Fibroblast of villous mesenchyme (primary cell): ENCODE measurements around the gene NKTR. TPM values are rescaled to one million over a fixed set of nuclear protein-coding genes. Genes with fewer than 3 reads are reported as not detected.

Experiments
- DNase-seq: peaks from one replicate; pipeline ENCODE4 v3.0.0-alpha.2; 2010; ENCODE audit warnings: low read depth
- H3K4me3 ChIP-seq: 2 replicates; pipeline ENCODE4 v1.5.1; 2011; ENCODE audit warnings: low read depth, mild to moderate bottlenecking, low read length
- total RNA-seq: library from RNA; depleted of rRNA; stranded (reverse); fragments of >200 nt; gene quantifications from 2 replicates; pipeline ENCODE4 v1.2.3, GENCODE V29; 2012
- TF ChIP-seq, protein P1 (sequence below): IDR thresholded peaks from 2 replicates; pipeline ENCODE4 v1.5.1; 2012; ENCODE audit warnings: low read depth, mild to moderate bottlenecking, low read length; ENCODE audit not compliant: insufficient read depth

The NKTR gene
- total RNA-seq, 1 donor, result 82.9 TPM

DNA sequence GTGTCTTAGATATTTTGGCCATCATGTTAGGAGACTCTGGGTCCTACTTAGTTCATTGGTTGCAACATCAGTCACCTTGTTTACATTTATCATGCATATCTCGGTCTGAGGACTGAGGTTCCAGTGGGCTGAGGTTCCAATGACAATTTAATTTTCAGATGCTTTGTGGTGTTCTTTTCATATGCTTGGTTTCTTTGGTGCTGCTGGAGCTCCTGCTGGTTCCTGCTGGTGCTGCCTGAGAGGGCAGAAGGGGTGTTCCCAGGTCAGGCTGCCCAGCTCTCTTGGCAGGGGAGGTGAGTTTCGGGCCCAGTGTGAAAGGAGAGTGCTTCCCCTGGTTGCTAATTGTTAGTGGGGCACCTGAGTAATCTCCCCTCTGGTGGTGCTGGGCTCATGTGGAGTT lies 78.0 kb downstream of the NKTR start:
- no peak for DNase-seq
- TF ChIP-seq, protein P1, sequence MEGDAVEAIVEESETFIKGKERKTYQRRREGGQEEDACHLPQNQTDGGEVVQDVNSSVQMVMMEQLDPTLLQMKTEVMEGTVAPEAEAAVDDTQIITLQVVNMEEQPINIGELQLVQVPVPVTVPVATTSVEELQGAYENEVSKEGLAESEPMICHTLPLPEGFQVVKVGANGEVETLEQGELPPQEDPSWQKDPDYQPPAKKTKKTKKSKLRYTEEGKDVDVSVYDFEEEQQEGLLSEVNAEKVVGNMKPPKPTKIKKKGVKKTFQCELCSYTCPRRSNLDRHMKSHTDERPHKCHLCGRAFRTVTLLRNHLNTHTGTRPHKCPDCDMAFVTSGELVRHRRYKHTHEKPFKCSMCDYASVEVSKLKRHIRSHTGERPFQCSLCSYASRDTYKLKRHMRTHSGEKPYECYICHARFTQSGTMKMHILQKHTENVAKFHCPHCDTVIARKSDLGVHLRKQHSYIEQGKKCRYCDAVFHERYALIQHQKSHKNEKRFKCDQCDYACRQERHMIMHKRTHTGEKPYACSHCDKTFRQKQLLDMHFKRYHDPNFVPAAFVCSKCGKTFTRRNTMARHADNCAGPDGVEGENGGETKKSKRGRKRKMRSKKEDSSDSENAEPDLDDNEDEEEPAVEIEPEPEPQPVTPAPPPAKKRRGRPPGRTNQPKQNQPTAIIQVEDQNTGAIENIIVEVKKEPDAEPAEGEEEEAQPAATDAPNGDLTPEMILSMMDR, result no peak

DNA sequence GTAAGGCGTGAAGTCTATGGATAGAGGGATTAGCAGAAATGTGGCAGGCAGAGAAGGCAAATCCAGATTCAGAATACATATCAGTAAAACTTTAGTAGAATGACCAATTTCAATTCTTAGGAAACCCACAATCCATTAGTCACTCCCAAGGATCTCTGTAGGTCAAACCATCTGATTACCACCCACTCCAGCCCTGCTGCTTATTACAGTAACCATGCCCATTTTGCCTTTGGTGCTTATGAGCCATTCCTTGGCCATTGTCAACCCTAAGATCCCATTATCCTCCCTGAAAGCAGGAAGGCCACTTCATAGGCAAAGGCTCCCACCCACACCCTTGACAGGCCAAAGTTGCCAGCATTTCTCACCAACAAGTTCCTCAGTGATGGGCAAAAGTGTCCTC lies 79.8 kb downstream of the NKTR start:
- TF ChIP-seq, protein P1, result no peak
- DNase-seq, result no peak
- H3K4me3 ChIP-seq, result no peak overlapping the region

More for the DNA sequence above, 78.0 kb downstream of the NKTR start:
- no peak overlapping the region for H3K4me3 ChIP-seq

DNA sequence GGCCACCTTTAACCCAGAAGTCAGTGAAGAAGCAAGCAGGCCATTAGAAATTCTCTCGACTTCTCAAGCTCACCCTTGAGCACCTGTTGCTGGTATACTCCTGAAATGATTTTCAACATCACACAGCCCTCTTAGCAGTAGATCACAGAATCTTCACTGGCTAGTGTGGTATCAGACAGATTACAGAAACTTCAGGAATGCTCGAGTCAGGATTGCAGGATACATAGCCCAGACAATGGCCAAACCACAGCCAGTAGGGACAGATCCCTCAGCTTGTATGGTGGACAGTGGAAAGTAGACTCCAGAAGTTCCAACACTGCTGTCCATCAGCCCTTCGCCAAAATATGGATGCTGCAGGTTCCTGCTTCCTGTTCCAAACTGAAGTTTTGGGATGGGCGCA lies 80.3 kb downstream of the NKTR start:
- DNase-seq, result no peak
- TF ChIP-seq, protein P1, result no peak
- no peak overlapping the region for H3K4me3 ChIP-seq

DNA sequence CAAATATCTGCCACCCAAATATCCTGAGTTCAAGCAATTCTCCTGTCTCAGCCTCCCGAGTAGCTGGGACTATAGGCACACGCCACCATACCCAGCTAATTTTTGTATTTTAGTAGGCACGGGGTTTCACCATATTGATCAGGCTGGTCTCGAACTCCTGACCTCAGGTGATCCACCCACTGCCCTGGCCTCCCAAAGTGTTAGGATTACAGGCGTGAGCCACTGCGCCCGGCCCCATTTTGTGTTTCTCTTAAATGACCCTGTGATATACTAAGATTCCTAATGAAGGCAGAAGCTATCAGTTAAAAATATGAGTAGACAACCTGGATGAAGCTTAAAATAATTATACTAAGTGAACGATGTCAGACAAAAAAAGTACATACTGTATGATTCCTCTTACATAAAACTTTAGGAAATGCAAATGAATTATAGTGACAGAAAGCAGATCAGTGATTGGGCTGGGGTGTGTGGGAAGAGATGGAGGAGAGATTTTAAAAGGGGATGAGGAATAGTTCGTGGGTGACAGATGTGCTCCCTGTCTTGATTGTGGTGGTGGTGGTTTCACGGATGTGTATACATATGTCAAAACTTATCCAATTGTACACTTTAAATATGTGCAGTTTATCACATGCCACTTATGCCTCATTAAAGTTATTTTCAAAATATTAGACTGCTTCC lies 81.0 kb downstream of the NKTR start:
- TF ChIP-seq, protein P1, result no peak
- H3K4me3 ChIP-seq, result no peak overlapping the region
- no peak for DNase-seq

DNA sequence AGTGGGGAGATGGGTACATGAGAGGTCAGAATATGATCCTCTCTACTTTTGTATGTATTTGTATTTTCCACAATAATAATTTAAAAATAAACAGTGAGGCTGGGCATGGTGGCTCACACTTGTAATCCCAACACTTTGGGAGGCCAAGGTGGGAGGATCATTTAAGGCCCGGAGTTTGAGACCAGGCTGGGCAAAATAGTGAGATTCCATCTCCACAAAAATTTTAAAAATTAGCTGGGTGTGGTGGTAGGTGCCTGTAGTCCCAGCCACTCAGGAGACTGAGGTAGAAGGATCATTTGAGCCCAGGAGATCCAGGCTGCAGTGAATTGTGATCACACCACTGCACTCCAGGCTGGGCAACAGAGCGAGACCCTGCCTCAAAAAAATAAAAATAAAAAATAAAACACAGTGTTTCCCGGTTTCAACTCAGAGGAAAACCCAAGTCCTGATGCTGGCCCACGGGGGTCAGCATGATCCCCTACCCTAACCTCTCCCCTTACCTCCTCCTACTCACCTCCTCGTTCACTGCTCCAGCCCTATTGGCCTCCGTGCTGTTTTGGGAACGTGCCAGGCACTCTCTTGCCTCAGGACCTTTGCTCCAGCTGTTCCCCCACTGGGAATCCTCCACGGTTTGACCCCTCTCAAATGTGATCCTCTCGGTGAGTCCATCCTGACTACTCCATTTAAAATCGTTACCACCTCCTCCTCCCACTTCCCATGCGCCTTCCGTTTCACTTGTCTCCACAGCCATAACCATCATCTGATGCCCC lies 82.0 kb downstream of the NKTR start:
- H3K4me3 ChIP-seq, result no peak overlapping the region
- no peak for DNase-seq
- TF ChIP-seq, protein P1, result no peak

DNA sequence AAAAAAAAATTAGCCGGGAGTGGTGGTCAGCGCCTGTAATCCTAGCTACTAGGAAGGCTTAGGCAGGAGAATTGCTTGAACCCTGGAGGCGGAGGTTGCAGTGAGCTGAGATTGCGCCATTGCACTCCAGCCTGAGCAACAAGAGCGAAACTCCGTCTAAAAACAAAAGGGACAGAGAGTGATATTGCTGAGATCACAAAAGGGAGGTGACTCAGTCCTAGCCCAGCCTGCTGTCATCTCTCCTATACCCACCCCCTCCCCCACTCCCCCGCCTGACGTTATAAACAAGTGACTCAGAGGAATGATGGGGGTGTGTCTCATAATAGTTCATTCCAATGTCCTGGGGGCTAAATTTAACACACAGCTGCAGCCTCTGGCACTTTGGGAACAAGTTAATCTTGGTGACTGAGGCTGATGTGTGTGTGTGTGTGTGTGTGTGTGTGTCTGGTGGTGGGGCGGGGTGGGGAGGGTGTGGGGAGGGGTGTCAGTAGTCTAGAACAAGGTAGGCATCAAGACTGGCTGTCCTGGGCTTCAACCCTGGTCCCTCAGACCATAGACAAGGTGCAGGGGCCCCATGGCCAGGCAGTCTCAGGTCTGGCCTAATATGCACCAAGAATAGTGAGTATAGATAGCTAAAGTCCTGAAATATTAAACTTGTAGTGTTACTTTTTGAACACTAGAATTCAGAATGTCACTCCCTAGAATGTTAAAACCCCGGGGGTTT lies 83.6 kb downstream of the NKTR start:
- no peak overlapping the region for H3K4me3 ChIP-seq
- DNase-seq, result peak; percentile 89
- TF ChIP-seq, protein P1, result no peak
